Astrocyte of the cerebellum (primary cell): Measurements from ENCODE around the gene ANKRD22.

ENCODE experiments used
- DNase-seq: peaks from one replicate; pipeline ENCODE4 v3.0.0-alpha.2; 2011; ENCODE audit warnings: low read depth
- H3K4me3 ChIP-seq: 2 replicates; pipeline ENCODE4 v1.5.1; 2011; ENCODE audit warnings: mild to moderate bottlenecking, low read depth, low read length, moderate library complexity
- CTCF ChIP-seq: IDR thresholded peaks from 2 replicates; pipeline ENCODE4 v1.5.1; 2012; ENCODE audit warnings: low read length, low read depth, moderate library complexity, mild to moderate bottlenecking; ENCODE audit errors: missing control alignments
- in situ Hi-C: cut with HindIII; loops from 2 replicates; pipeline ENCODE4 v1.10.0; 2017; ENCODE audit warnings: low sequenced_read_pairs

ANKRD22 gene

GRCh38 chr10:88831709-88832108 is 19.9 kb downstream of the ANKRD22 start:
- H3K4me3 ChIP-seq = no peak overlapping the region
- TF ChIP-seq CTCF = no peak
- in situ Hi-C loops = no loop called here
- no peak for DNase-seq

GRCh38 chr10:88830643-88831268 is 20.9 kb downstream of the ANKRD22 start:
- DNase-seq = no peak
- TF ChIP-seq CTCF = no peak
- no peak overlapping the region for H3K4me3 ChIP-seq
- in situ Hi-C loops = no loop called here

- in situ Hi-C loops = no loop called here
- TF ChIP-seq CTCF = no peak
These were observed 23.3 kb downstream of the ANKRD22 start for GRCh38 chr10:88828310-88828709.

GRCh38 chr10:88827671-88828070 is 24.0 kb downstream of the ANKRD22 start:
- DNase-seq = no peak
- in situ Hi-C loops = no loop called here
- no peak overlapping the region for H3K4me3 ChIP-seq
- TF ChIP-seq CTCF = no peak

More at GRCh38 chr10:88828310-88828709, 23.3 kb downstream of the ANKRD22 start:
- no peak for DNase-seq
- no peak overlapping the region for H3K4me3 ChIP-seq

- no peak overlapping the region for H3K4me3 ChIP-seq
- in situ Hi-C loops = no loop called here
- no peak for DNase-seq
- TF ChIP-seq CTCF = no peak
These were observed 25.3 kb downstream of the ANKRD22 start for GRCh38 chr10:88826388-88826787.

GRCh38 chr10:88820748-88821401 is 30.8 kb downstream of the ANKRD22 start:
- no peak for TF ChIP-seq CTCF
- in situ Hi-C loops = no loop called here
- no peak overlapping the region for H3K4me3 ChIP-seq
- peak; percentile 55 for DNase-seq
